Measurements from ENCODE around the gene CHN2. TPM values are rescaled to one million over a fixed set of nuclear protein-coding genes. Genes with fewer than 3 reads are reported as not detected.

The CHN2 gene
- total RNA-seq, 1 experiment from 2014 or later = 2.1 TPM

- Histone ChIP-seq H3K4me3 (replicated peaks in 1 of 2; ENCODE audit: low read depth in 1 of 2, low read length in 2 of 2) (no peak overlapping the region), H3K9me2 (ENCODE audit: insufficient read depth) (no peaks in the 10 kb centered on the region), H3K27ac (ENCODE audit: low read depth, low read length) (no peak overlapping the region), H3K79me2 (ENCODE audit: insufficient read depth, low read length) (no peaks in the 10 kb centered on the region), H3K4me2 (ENCODE audit: low read length) (no peak overlapping the region), H4K20me1 (ENCODE audit: insufficient read depth) (no peaks in the 10 kb centered on the region), H3K36me3 (ENCODE audit: control insufficient read depth in 1 of 2, insufficient read depth in 2 of 2, low read length in 2 of 2) (no peaks in the 10 kb centered on the region), H3K9ac (ENCODE audit: low read length) (no peak overlapping the region), H3K4me1 (ENCODE audit: control insufficient read depth in 1 of 2, insufficient read depth in 2 of 2, low read length in 2 of 2) (no peaks in the 10 kb centered on the region), H3K27me3 (ENCODE audit: insufficient read depth, low read length) (no peaks in the 10 kb centered on the region), H3K9me3 (ENCODE audit: control insufficient read depth in 1 of 2, insufficient read depth in 1 of 2, low read depth in 1 of 2, low read length in 2 of 2) (no peaks in the 10 kb centered on the region), H2AFZ (ENCODE audit: low read depth, low read length, poor library complexity, severe bottlenecking) (no peak overlapping the region)
- ChIA-PET RAD21 (ENCODE audit: low non-redundant PET in 1 of 2, low total read pairs in 2 of 2, uncharacterized antibody in 2 of 2, unreplicated experiment in 2 of 2) (no interaction called here), CTCF (interaction anchor here (1.6 kb wide), 1 partner anchor 26 kb away, joined by 6 read pairs; no protein-coding TSS in a partner anchor), POLR2A (no interaction called here)
- DNase-seq (ENCODE audit: low read depth, low spot score) (no peak), ATAC-seq (no peak)
- no TSS peak for BruUV-seq (replicated peaks)
- no peak for TF ChIP-seq REST (IDR thresholded peaks at IDR 0.05; ENCODE audit: low read depth)
- TF ChIP-seq ZFX (IDR thresholded peaks at IDR 0.05) = no peak
- TF ChIP-seq ZNF274 (IDR thresholded peaks at IDR 0.05; ENCODE audit: low read depth, low read length) = no peak
- TF ChIP-seq EZH2phosphoT487 (IDR thresholded peaks at IDR 0.05; ENCODE audit: borderline replicate concordance) = no peak
- TF ChIP-seq SP1 (IDR thresholded peaks at IDR 0.05; ENCODE audit: low read depth) = no peak
- no peak for TF ChIP-seq EGR1 (IDR thresholded peaks at IDR 0.05; ENCODE audit: low read depth)
- TF ChIP-seq JUND (IDR thresholded peaks at IDR 0.05) = no peak
- TF ChIP-seq CEBPB (IDR thresholded peaks at IDR 0.05; ENCODE audit: low read depth) = no peak
- intact Hi-C loops (cut with micrococcal nuclease) = no loop called here
Observed at GRCh38 chr7:29216128-29216527, 21.6 kb downstream of the CHN2 start.

GRCh38 chr7:29217113-29217512 lies 22.5 kb downstream of the CHN2 start:
- H3K9me3 ChIP-seq (ENCODE audit: control insufficient read depth in 1 of 2, insufficient read depth in 1 of 2, low read depth in 1 of 2, low read length in 2 of 2) = no peaks in the 10 kb centered on the region
- intact Hi-C loops (cut with micrococcal nuclease) = no loop called here
- CTCF ChIA-PET = no interaction called here
- H3K27me3 ChIP-seq (ENCODE audit: insufficient read depth, low read length) = no peaks in the 10 kb centered on the region
- H4K20me1 ChIP-seq (ENCODE audit: insufficient read depth) = no peaks in the 10 kb centered on the region
- H3K36me3 ChIP-seq (ENCODE audit: control insufficient read depth in 1 of 2, insufficient read depth in 2 of 2, low read length in 2 of 2) = no peaks in the 10 kb centered on the region
- RAD21 ChIA-PET (ENCODE audit: low non-redundant PET in 1 of 2, low total read pairs in 2 of 2, uncharacterized antibody in 2 of 2, unreplicated experiment in 2 of 2) = no interaction called here
- H3K4me3 ChIP-seq (replicated peaks in 1 of 2; ENCODE audit: low read depth in 1 of 2, low read length in 2 of 2) = no peak overlapping the region
- H3K9ac ChIP-seq (ENCODE audit: low read length) = no peak overlapping the region
- H2AFZ ChIP-seq (ENCODE audit: low read depth, low read length, poor library complexity, severe bottlenecking) = no peak overlapping the region
- ATAC-seq = no peak
- H3K27ac ChIP-seq (ENCODE audit: low read depth, low read length) = no peak overlapping the region
- DNase-seq (ENCODE audit: low read depth, low spot score) = no peak
- BruUV-seq (replicated peaks) = no TSS peak
- POLR2A ChIA-PET = no interaction called here
- H3K4me2 ChIP-seq (ENCODE audit: low read length) = no peak overlapping the region
- H3K4me1 ChIP-seq (ENCODE audit: control insufficient read depth in 1 of 2, insufficient read depth in 2 of 2, low read length in 2 of 2) = no peaks in the 10 kb centered on the region
- H3K9me2 ChIP-seq (ENCODE audit: insufficient read depth) = no peaks in the 10 kb centered on the region
- H3K79me2 ChIP-seq (ENCODE audit: insufficient read depth, low read length) = no peaks in the 10 kb centered on the region
- TF ChIP-seq YY1 (IDR thresholded peaks at IDR 0.05; ENCODE audit: extremely low read depth, insufficient replicate concordance, low read depth, low read length) = no peak
- TF ChIP-seq RAD21 (IDR thresholded peaks at IDR 0.05; ENCODE audit: low read depth) = no peak
- no peak for TF ChIP-seq ELF1 (IDR thresholded peaks at IDR 0.05; ENCODE audit: borderline replicate concordance, low read depth)
- TF ChIP-seq, protein P1, sequence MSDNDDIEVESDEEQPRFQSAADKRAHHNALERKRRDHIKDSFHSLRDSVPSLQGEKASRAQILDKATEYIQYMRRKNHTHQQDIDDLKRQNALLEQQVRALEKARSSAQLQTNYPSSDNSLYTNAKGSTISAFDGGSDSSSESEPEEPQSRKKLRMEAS (IDR thresholded peaks at IDR 0.05) = no peak
- TF ChIP-seq ZBTB33 (IDR thresholded peaks at IDR 0.05; ENCODE audit: extremely low read depth, insufficient replicate concordance, low read length) = no peak
- no peak for TF ChIP-seq ZFX (IDR thresholded peaks at IDR 0.05)
- TF ChIP-seq EGR1 (IDR thresholded peaks at IDR 0.05; ENCODE audit: low read depth) = no peak
- no peak for TF ChIP-seq EZH2phosphoT487 (IDR thresholded peaks at IDR 0.05; ENCODE audit: borderline replicate concordance)
- no peak for TF ChIP-seq EZH2 (IDR thresholded peaks at IDR 0.05)

Data from HCT116 (cell line).